IMR-90 (cell line): ENCODE measurements around the gene CLIC1. TPM values are rescaled to one million over a fixed set of nuclear protein-coding genes. Genes with fewer than 3 reads are reported as not detected.

Experiments used
- ATAC-seq: fragments of 200-7000 bp; cut with Tn5 transposase; 2 replicates; pipeline ENCODE4 v1.9.1; 2020; ENCODE audit warnings: low read depth, mild to moderate bottlenecking, moderate library complexity
- BruUV-seq: library from RNA; stranded (reverse); fragments of 400-500 nt; replicated peaks from 2 replicates; lab custom pipeline; 2021; lab: Mats Ljungman, UMichigan
- CTCF ChIA-PET: fragments of 300-600 bp; formaldehyde crosslinking; extraction: SDS; loops from one replicate; lab custom pipeline; 2021; ENCODE audit warnings: antibody characterized with exemption; lab: Yijun Ruan, JAX
- POLR2A ChIA-PET: fragments of 300-600 bp; sonication (Branson Sonifier 250); formaldehyde crosslinking; loops from one replicate; lab custom pipeline; 2022; ENCODE audit warnings: antibody characterized with exemption; ENCODE audit not compliant: unreplicated experiment; lab: Charles Lee
- DNase-seq: peaks from one replicate; pipeline ENCODE4 v3.0.0; 2013
- H2AFZ ChIP-seq: replicated peaks from 2 replicates; pipeline ENCODE3; 2013; ENCODE audit warnings: low read length, mild to moderate bottlenecking; ENCODE audit not compliant: poor library complexity
- H2AK5ac ChIP-seq: 2 replicates; pipeline ENCODE4 v1.6.1; 2013; ENCODE audit warnings: low read depth, low read length, inconsistent platforms
- H2AK9ac ChIP-seq: replicated peaks from 2 replicates; pipeline ENCODE3; 2013; ENCODE audit warnings: mild to moderate bottlenecking, low read depth, low read length, moderate library complexity; ENCODE audit not compliant: poor library complexity
- H2BK120ac ChIP-seq: 2 replicates; pipeline ENCODE4 v1.6.1; 2013; ENCODE audit warnings: low read depth, low read length, inconsistent platforms
- H2BK15ac ChIP-seq: 3 replicates; pipeline ENCODE4 v1.6.1; 2013; ENCODE audit warnings: low read depth, low read length, inconsistent platforms
- H2BK20ac ChIP-seq: 2 replicates; pipeline ENCODE4 v1.6.1; 2013; ENCODE audit warnings: low read depth, mild to moderate bottlenecking, inconsistent platforms, low read length, moderate library complexity
- H2BK5ac ChIP-seq: 2 replicates; pipeline ENCODE4 v1.6.1; 2013; ENCODE audit warnings: mild to moderate bottlenecking, low read depth, low read length, inconsistent platforms; ENCODE audit not compliant: poor library complexity, severe bottlenecking
- H3K14ac ChIP-seq: replicated peaks from 2 replicates; pipeline ENCODE4 v1.6.1; 2013; ENCODE audit warnings: low read depth, low read length, inconsistent platforms
- H3K18ac ChIP-seq: 2 replicates; pipeline ENCODE4 v1.6.1; 2013; ENCODE audit warnings: low read depth, low read length, control low read depth
- H3K23ac ChIP-seq: 2 replicates; pipeline ENCODE4 v1.6.1; 2013; ENCODE audit warnings: low read depth, low read length, inconsistent platforms
- H3K27ac ChIP-seq: 2 replicates; pipeline ENCODE4 v1.5.1; 2013; ENCODE audit warnings: mild to moderate bottlenecking, control low read depth, low read length; ENCODE audit not compliant: insufficient read depth
- H3K27me3 ChIP-seq: 2 replicates; pipeline ENCODE4 v1.6.1; 2013; ENCODE audit warnings: low read length; ENCODE audit not compliant: control insufficient read depth, insufficient read depth
- H3K36me3 ChIP-seq: 2 replicates; pipeline ENCODE4 v1.6.1; 2013; ENCODE audit warnings: low read length, mixed read lengths; ENCODE audit not compliant: control insufficient read depth, insufficient read depth
- H3K4ac ChIP-seq: 2 replicates; pipeline ENCODE4 v1.6.1; 2013; ENCODE audit warnings: low read depth, low read length, inconsistent platforms
- H3K4me1 ChIP-seq: 2 replicates; pipeline ENCODE4 v1.6.1; 2013; ENCODE audit warnings: low read length, mixed read lengths; ENCODE audit not compliant: control insufficient read depth, insufficient read depth
- H3K4me2 ChIP-seq: 2 replicates; pipeline ENCODE4 v1.6.1; 2013; ENCODE audit warnings: low read depth, mild to moderate bottlenecking, control low read depth, low read length, moderate library complexity
- H3K4me3 ChIP-seq: 2 replicates; pipeline ENCODE4 v1.5.1; 2013; ENCODE audit warnings: low read depth, mild to moderate bottlenecking, control low read depth, low read length, moderate library complexity; ENCODE audit not compliant: insufficient read depth
- H3K56ac ChIP-seq: 2 replicates; pipeline ENCODE4 v1.6.1; 2013; ENCODE audit warnings: low read length, inconsistent platforms; ENCODE audit not compliant: insufficient read depth; ENCODE audit errors: extremely low read depth
- H3K79me1 ChIP-seq, 2 experiments: 2 replicates each; pipeline ENCODE4 v1.6.1; 2013; ENCODE audit warnings: low read length in 2 of 2, inconsistent platforms in 1 of 2, low read depth in 1 of 2
- H3K9ac ChIP-seq: 2 replicates; pipeline ENCODE4 v1.6.1; 2013; ENCODE audit warnings: low read depth, low read length, control low read depth
- H3K9me1 ChIP-seq: 2 replicates; pipeline ENCODE4 v1.6.1; 2013; ENCODE audit warnings: low read length, inconsistent platforms; ENCODE audit not compliant: insufficient read depth
- H3K9me3 ChIP-seq: 2 replicates; pipeline ENCODE4 v1.6.1; 2013; ENCODE audit warnings: low read length; ENCODE audit not compliant: control insufficient read depth, insufficient read depth
- H4K20me1 ChIP-seq: 2 replicates; pipeline ENCODE4 v1.6.1; 2013; ENCODE audit warnings: low read length, inconsistent platforms; ENCODE audit not compliant: insufficient read depth
- H4K5ac ChIP-seq: 2 replicates; pipeline ENCODE4 v1.6.1; 2013; ENCODE audit warnings: mild to moderate bottlenecking, low read depth, low read length, control low read depth
- H4K8ac ChIP-seq, 2 experiments: 2 replicates each; pipeline ENCODE4 v1.6.1; 2013; ENCODE audit warnings: low read depth in 2 of 2, low read length in 2 of 2, control low read depth in 1 of 2, inconsistent platforms in 1 of 2
- H4K91ac ChIP-seq: 2 replicates; pipeline ENCODE4 v1.6.1; 2013; ENCODE audit warnings: low read depth, low read length, inconsistent platforms; ENCODE audit not compliant: insufficient read depth
- BHLHE40 ChIP-seq: fragments of 150-350 bp; IDR thresholded peaks from 2 replicates; pipeline ENCODE4 v1.6.1; 2016; ENCODE audit warnings: mild to moderate bottlenecking, low read depth, low read length
- CEBPB ChIP-seq: IDR thresholded peaks from 2 replicates; pipeline ENCODE4 v1.6.1; 2012; ENCODE audit warnings: low read depth, low read length, improper control_type of control experiment
- CHD1 ChIP-seq: IDR thresholded peaks from 2 replicates; pipeline ENCODE4 v1.6.1; 2012; ENCODE audit warnings: low read depth, low read length, improper control_type of control experiment
- CTCF ChIP-seq: conservative IDR thresholded peaks from 2 replicates; pipeline ENCODE4 v1.5.1; 2012; ENCODE audit warnings: mild to moderate bottlenecking, low read depth, low read length, improper control_type of control experiment
- FOS ChIP-seq: fragments of 150-350 bp; IDR thresholded peaks from 2 replicates; pipeline ENCODE4 v1.6.1; 2016; ENCODE audit warnings: low read depth, low read length
- MAFK ChIP-seq: IDR thresholded peaks from 2 replicates; pipeline ENCODE4 v1.6.1; 2012; ENCODE audit warnings: low read depth, low read length, improper control_type of control experiment
- MAZ ChIP-seq: IDR thresholded peaks from 2 replicates; pipeline ENCODE4 v1.6.1; 2012; ENCODE audit warnings: low read depth, mild to moderate bottlenecking, low read length, improper control_type of control experiment, moderate library complexity, borderline replicate concordance
- MXI1 ChIP-seq: IDR thresholded peaks from 2 replicates; pipeline ENCODE4 v1.6.1; 2012; ENCODE audit warnings: low read depth, mild to moderate bottlenecking, low read length, moderate library complexity, borderline replicate concordance
- NFE2L2 ChIP-seq: fragments of 150-350 bp; IDR thresholded peaks from 2 replicates; pipeline ENCODE4 v1.6.1; 2016; ENCODE audit warnings: low read depth, mild to moderate bottlenecking, low read length
- POLR2A ChIP-seq: IDR thresholded peaks from 2 replicates; pipeline ENCODE4 v1.6.1; 2012; ENCODE audit warnings: mild to moderate bottlenecking, low read depth, low read length
- RAD21 ChIP-seq: IDR thresholded peaks from 2 replicates; pipeline ENCODE4 v1.6.1; 2012; ENCODE audit warnings: low read length, improper control_type of control experiment
- RCOR1 ChIP-seq: IDR thresholded peaks from 2 replicates; pipeline ENCODE4 v1.6.1; 2012; ENCODE audit warnings: mild to moderate bottlenecking, low read length, improper control_type of control experiment; ENCODE audit not compliant: insufficient replicate concordance
- RFX5 ChIP-seq: IDR thresholded peaks from 2 replicates; pipeline ENCODE4 v1.8.0; 2012; ENCODE audit warnings: low read depth, mild to moderate bottlenecking, low read length, moderate library complexity
- SMC3 ChIP-seq: fragments of 150-350 bp; IDR thresholded peaks from 2 replicates; pipeline ENCODE4 v1.6.1; 2016; ENCODE audit warnings: low read depth, mild to moderate bottlenecking, antibody characterized with exemption, low read length, moderate library complexity
- USF2 ChIP-seq: fragments of 150-350 bp; IDR thresholded peaks from 2 replicates; pipeline ENCODE4 v1.6.1; 2017; ENCODE audit warnings: mild to moderate bottlenecking, antibody characterized with exemption, low read length, low read depth
- WGBS, 2 experiments: methylation state at CpG; one replicate each; pipeline versions ENCODE4 v1.1.5 to v1.1.7; 2013; ENCODE audit warnings: missing lambda C conversion rate in 2 of 2; ENCODE audit not compliant: insufficient read length in 1 of 2; ENCODE audit errors: extremely low coverage in 2 of 2; 5-methylcytosine and 5-hydroxymethylcytosine counted together
- dilution Hi-C: fragments of 300-500 bp; cut with HindIII; formaldehyde crosslinking; loops from one replicate; pipeline ENCODE4 v1.14.3; 2018; ENCODE audit warnings: low sequenced_read_pairs; ENCODE audit not compliant: unreplicated experiment
- in situ Hi-C: fragments of 300-500 bp; cut with MboI; formaldehyde crosslinking; loops from 3 replicates; pipeline ENCODE4 v1.14.3; 2019; ENCODE audit warnings: low sequenced_read_pairs, inconsistent platforms, mixed read lengths
- intact Hi-C: fragments of 100-400 bp; cut with micrococcal nuclease; formaldehyde crosslinking; loops from 2 replicates; pipeline ENCODE4 v1.10.0; 2022
- polyA plus RNA-seq, 3 experiments: library from polyadenylated mRNA; depleted of rRNA; stranded (reverse); fragments of >200 nt; gene quantifications; 2 replicates each; pipeline ENCODE4 v1.2.3, GENCODE V29; 2012; ENCODE audit warnings: low replicate concordance in 1 of 3
- total RNA-seq: library from RNA; depleted of rRNA; stranded (reverse); fragments of >200 nt; gene quantifications from 2 replicates; pipeline ENCODE4 v1.2.3, GENCODE V29; 2012
- TF ChIP-seq, protein P1 (sequence below): fragments of 150-350 bp; IDR thresholded peaks from 2 replicates; pipeline ENCODE4 v1.6.1; 2016; ENCODE audit warnings: low read depth, mild to moderate bottlenecking, low read length, moderate library complexity, borderline replicate concordance

The CLIC1 gene
- total and polyA plus RNA-seq, 2 of the 4 experiments (the other 2 are of a cell fraction) = 706 to 1,185 TPM

DNA sequence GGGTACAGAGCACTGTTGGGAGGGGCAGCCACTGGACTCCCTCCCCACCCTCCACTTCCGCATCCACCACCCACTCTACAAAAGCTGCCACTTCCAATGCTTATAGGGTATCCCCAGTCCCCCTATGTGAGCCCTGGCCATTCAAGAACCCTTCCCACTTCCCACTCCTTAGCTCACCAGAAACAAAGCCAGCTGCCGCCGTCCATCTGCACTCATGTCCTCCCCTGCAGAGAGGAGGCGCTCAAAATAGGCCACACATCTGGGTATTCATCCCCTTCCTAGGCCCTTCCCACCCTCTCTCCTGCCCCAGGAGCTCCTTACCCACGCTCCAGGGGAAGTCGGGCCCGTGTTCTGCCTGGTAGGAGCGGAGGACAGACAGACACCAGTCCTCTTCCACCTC is 49.0 kb downstream of the CLIC1 start:
- no peak overlapping the region for H3K4me3 ChIP-seq
- no peaks in the 10 kb centered on the region for H3K27me3 ChIP-seq
- dilution Hi-C loops (no loop called here), intact Hi-C loops (no loop called here), in situ Hi-C loops (loop anchor here (10.0 kb wide), 2 partner anchors 147 to 257 kb away; partner anchors contain the start of gene CFB)
- H3K4ac ChIP-seq = no peak overlapping the region
- H3K9me1 ChIP-seq = 0 out of 2 replicates have a peak, but pooled peaks cover 5% of the 10 kb centered on the region
- TF ChIP-seq USF2 (no peak), MXI1 (no peak), POLR2A (no peak), SMC3 (no peak), CTCF (no peak), CHD1 (no peak), RCOR1 (no peak), BHLHE40 (no peak), FOS (no peak), RFX5 (no peak), RAD21 (no peak), MAFK (no peak), MAZ (no peak), CEBPB (no peak), NFE2L2 (no peak)
- TF ChIP-seq, protein P1, sequence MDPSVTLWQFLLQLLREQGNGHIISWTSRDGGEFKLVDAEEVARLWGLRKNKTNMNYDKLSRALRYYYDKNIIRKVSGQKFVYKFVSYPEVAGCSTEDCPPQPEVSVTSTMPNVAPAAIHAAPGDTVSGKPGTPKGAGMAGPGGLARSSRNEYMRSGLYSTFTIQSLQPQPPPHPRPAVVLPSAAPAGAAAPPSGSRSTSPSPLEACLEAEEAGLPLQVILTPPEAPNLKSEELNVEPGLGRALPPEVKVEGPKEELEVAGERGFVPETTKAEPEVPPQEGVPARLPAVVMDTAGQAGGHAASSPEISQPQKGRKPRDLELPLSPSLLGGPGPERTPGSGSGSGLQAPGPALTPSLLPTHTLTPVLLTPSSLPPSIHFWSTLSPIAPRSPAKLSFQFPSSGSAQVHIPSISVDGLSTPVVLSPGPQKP = no peak
- H2BK120ac ChIP-seq = no peak overlapping the region
- BruUV-seq = no TSS peak
- H4K91ac ChIP-seq = no peak overlapping the region
- no peak for ATAC-seq
- H2BK20ac ChIP-seq = no peak overlapping the region
- no peak overlapping the region for H4K5ac ChIP-seq
- no peak overlapping the region for H2AK5ac ChIP-seq
- H3K27ac ChIP-seq = no peak overlapping the region
- no peaks in the 10 kb centered on the region for H4K20me1 ChIP-seq
- no peak overlapping the region for H3K4me2 ChIP-seq
- no peak overlapping the region for H2AFZ ChIP-seq
- CTCF ChIA-PET = no interaction called here
- H2BK5ac ChIP-seq = no peak overlapping the region
- H3K14ac ChIP-seq = no peak overlapping the region
- 70% methylated on average over 3 of the region's 8 CpGs; no CpG with 5 or more reads in 1 of the 2 experiments for WGBS, 2 experiments
- no peak overlapping the region for H3K18ac ChIP-seq
- H3K56ac ChIP-seq = no peak overlapping the region
- H3K9me3 ChIP-seq = no peaks in the 10 kb centered on the region
- POLR2A ChIA-PET = no interaction called here
- peaks cover 56% of the 10 kb centered on the region for H3K36me3 ChIP-seq
- no peak overlapping the region for H2AK9ac ChIP-seq
- H3K9ac ChIP-seq = no peak overlapping the region
- H3K4me1 ChIP-seq = peaks cover 3% of the 10 kb centered on the region; the same call in 1 of the 2 replicates
- H4K8ac ChIP-seq = no peak overlapping the region
- DNase-seq = no peak
- no peak overlapping the region for H3K23ac ChIP-seq
- H2BK15ac ChIP-seq = no peak overlapping the region
- no peaks in the 10 kb centered on the region for H3K79me1 ChIP-seq
